Osteocyte (in vitro differentiated cells): Measurements from ENCODE around the gene FIBCD1. TPM values are rescaled to one million over a fixed set of nuclear protein-coding genes. Genes with fewer than 3 reads are reported as not detected.

Experiments used
- DNase-seq: peaks from one replicate; pipeline ENCODE4 v3.0.0; 2021; ENCODE audit warnings: mixed read lengths; ENCODE audit not compliant: unreplicated experiment; ENCODE audit errors: extremely low spot score
- H3K27ac Mint-ChIP-seq: one replicate; pipeline ENCODE4 v1.8.0; 2021; ENCODE audit warnings: mild to moderate bottlenecking, mixed read lengths; ENCODE audit not compliant: unreplicated experiment
- H3K27me3 Mint-ChIP-seq: one replicate; pipeline ENCODE4 v1.8.0; 2021; ENCODE audit warnings: mixed read lengths; ENCODE audit not compliant: unreplicated experiment
- H3K36me3 Mint-ChIP-seq: one replicate; pipeline ENCODE4 v1.8.0; 2021; ENCODE audit warnings: mixed read lengths; ENCODE audit not compliant: unreplicated experiment
- H3K4me1 Mint-ChIP-seq: one replicate; pipeline ENCODE4 v1.8.0; 2021; ENCODE audit warnings: mixed read lengths; ENCODE audit not compliant: unreplicated experiment
- H3K4me3 Mint-ChIP-seq: one replicate; pipeline ENCODE4 v1.8.0; 2021; ENCODE audit warnings: mild to moderate bottlenecking, moderate library complexity, mixed read lengths; ENCODE audit not compliant: unreplicated experiment
- H3K9me3 Mint-ChIP-seq: one replicate; pipeline ENCODE4 v1.8.0; 2021; ENCODE audit warnings: mixed read lengths; ENCODE audit not compliant: unreplicated experiment
- total RNA-seq: library from RNA; stranded (reverse); gene quantifications from 2 replicates; pipeline ENCODE4 v1.2.1, GENCODE V29; 2021
- TF ChIP-seq, protein P1 (sequence below): fragments of 200-600 bp; sonication (generic); IDR thresholded peaks from 2 replicates; pipeline ENCODE4 v1.5.0; 2021; ENCODE audit warnings: antibody characterized with exemption, mild to moderate bottlenecking, moderate library complexity

FIBCD1 gene
- total RNA-seq, 1 donor from 2014 or later = 18.2 TPM

DNA sequence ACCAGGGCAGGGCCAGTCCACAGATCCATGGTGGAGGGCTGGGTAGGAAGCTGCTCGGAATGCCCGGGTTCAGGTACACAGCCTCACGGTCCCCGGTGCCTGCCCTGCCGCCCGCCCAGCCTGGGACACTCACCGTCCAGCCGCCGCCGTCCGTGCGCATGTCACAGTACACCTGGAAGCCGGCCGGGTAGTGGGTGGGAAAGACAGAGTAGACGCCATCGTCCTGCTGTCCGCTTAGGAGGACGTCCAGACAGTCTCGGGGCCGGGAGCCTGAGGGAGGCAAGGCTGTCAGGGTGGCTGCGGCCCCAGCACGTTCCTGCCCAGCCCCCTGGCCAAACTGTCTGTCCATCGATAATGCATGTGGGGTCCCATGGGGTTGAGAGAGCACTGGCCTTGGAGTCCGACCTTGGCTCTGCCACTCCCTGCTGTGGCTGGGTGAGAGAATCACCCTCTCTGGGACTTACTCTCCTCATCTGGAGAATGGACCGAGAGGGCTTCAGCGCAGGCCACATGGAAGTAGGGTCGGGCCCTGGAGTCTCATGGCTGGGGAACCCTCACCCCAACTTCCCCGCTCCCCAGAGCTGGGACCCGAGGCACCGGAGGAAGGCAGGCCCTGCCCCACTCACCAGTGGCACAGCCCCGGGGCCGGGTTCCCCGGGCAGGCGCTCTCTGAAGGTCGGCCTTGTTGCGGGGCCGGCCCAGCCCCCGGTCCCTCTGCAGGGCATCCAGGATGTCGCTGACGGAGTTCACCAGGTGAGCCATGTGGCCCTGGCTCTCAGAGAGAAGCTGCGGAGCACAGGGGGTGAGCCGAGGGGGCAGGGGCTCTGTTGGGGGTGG, 15.2 kb downstream of the FIBCD1 start:
- Mint-ChIP-seq H3K27me3 (peaks cover 10% of the 10 kb centered on the region), H3K27ac (no peak overlapping the region), H3K4me3 (no peak overlapping the region), H3K36me3 (no peaks in the 10 kb centered on the region), H3K4me1 (peaks cover 15% of the 10 kb centered on the region), H3K9me3 (no peaks in the 10 kb centered on the region)
- TF ChIP-seq, protein P1, sequence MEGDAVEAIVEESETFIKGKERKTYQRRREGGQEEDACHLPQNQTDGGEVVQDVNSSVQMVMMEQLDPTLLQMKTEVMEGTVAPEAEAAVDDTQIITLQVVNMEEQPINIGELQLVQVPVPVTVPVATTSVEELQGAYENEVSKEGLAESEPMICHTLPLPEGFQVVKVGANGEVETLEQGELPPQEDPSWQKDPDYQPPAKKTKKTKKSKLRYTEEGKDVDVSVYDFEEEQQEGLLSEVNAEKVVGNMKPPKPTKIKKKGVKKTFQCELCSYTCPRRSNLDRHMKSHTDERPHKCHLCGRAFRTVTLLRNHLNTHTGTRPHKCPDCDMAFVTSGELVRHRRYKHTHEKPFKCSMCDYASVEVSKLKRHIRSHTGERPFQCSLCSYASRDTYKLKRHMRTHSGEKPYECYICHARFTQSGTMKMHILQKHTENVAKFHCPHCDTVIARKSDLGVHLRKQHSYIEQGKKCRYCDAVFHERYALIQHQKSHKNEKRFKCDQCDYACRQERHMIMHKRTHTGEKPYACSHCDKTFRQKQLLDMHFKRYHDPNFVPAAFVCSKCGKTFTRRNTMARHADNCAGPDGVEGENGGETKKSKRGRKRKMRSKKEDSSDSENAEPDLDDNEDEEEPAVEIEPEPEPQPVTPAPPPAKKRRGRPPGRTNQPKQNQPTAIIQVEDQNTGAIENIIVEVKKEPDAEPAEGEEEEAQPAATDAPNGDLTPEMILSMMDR = no peak
- DNase-seq = no peak

DNA sequence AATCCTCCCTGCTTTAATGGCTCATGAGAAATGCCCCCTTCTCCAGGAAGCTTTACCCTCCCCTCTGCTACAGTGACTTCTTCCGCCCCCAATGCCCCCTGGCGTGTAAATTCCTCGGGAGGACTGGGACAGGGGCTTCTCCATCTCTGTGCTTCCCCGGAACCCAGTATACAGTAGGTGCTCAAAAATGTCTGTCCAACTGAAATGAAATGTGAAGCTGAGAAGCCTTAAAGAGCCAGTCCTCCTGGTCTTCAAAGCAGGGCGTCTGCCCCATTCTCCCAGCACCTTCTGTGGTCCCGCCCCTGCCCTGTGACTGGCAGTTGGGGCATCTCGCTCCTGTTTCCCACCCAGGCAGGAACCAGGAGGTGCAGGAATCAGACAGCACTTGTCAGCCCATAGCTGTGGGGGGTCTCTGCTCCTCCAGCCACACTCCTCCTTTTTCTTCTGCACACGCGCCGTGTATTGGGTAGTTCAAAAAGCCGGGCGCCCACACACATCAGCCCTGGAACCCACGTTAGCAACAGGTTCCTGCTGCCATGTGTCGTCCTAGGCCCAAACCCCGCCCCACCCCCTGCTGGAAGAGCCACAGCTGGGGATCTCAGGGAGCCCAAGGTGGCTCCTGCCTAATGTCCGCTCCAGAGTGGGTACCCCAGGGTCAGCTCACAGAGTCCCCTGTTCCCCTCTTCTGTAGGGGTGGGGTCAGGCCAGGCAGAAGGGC, 16.0 kb downstream of the FIBCD1 start:
- H3K27me3 Mint-ChIP-seq = peaks cover 10% of the 10 kb centered on the region
- no peaks in the 10 kb centered on the region for H3K9me3 Mint-ChIP-seq
- H3K27ac Mint-ChIP-seq = no peak overlapping the region
- TF ChIP-seq, protein P1 = no peak
- no peak for DNase-seq
- H3K4me1 Mint-ChIP-seq = peaks cover 10% of the 10 kb centered on the region
- H3K36me3 Mint-ChIP-seq = no peaks in the 10 kb centered on the region
- no peak overlapping the region for H3K4me3 Mint-ChIP-seq

DNA sequence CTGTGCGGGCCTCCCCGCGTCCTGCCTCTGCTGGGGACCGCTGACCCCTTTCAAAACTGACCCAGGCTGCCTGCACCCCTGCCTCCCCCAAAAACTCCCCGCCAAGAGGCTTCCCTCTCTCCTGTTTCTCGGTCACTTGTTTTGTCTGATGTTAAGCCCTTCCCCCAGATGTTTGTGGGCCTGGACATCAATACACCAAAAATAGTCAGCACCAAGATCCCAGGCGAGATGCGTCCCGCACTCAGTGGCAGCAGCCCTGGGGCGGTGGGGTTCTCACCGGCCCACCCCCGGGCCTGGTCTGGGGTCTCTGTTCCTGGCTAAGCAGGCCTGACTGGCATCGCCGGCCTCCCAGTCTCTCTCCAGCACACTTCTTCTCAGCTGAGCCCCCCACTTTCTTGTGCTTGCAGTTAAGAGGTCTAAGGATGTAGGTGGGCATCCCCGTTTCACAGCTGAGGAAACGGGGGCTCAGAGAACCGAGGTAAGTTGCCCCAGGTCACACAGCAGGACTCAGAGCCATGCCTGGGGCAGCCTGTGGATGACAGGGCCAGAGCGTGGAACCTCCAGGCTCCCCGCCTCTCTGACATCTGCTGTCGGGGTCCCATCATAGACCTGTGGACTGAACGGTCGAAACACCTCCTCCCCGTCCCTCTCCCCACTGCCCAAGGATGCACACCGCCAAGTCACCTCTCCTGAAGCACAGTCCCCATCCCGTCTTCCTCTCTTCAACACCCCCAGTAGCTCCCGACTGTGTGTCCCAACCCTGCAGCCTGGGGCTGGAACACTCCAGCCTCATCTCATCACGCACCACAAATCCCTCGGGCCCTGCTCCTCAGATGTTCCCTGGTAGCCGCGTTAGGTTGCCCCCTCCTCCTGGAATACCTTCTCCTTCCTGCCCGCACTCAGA, 16.8 kb downstream of the FIBCD1 start:
- H3K27ac Mint-ChIP-seq = no peak overlapping the region
- DNase-seq = no peak

DNA sequence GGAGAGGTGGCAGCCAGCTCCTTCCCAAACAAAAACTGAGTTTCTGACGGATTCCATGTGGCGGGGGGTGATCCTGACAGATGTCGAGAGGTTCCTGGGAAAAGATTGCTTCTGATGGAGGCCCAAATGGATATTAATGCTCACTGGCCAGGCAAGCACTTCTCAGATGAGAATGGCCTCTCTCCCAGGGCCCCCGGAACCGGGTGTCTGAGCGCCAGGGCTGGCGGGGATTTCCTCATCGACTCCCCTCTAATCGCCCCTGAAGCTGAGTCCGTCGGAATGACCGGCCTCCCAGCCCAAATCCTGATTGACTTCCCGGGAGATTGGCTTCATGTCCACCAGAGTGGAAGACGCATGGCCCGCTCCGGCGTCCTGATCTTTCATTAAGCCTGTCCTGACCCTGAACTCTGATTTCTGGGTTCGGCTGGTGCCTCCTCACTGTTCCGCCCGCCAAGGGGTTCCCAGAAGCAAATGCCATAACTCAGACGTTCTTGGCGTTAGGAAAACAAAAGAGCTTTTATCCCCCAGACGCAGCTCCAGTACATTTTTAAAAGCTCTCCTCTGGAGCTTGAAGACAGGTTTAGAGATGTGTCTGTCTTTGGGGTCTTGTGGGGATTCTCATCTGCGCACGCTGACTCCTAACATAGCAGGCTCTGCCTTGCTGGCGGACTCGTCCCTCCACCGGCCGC, 17.6 kb downstream of the FIBCD1 start:
- H3K27me3 Mint-ChIP-seq = peaks cover 15% of the 10 kb centered on the region
- H3K4me3 Mint-ChIP-seq = no peak overlapping the region
- peaks cover 7% of the 10 kb centered on the region for H3K4me1 Mint-ChIP-seq
- no peaks in the 10 kb centered on the region for H3K9me3 Mint-ChIP-seq
- no peaks in the 10 kb centered on the region for H3K36me3 Mint-ChIP-seq
- DNase-seq = no peak
- H3K27ac Mint-ChIP-seq = no peak overlapping the region
- TF ChIP-seq, protein P1 = no peak

More for the DNA sequence above, 16.8 kb downstream of the FIBCD1 start:
- H3K36me3 Mint-ChIP-seq = no peaks in the 10 kb centered on the region
- peaks cover 7% of the 10 kb centered on the region for H3K4me1 Mint-ChIP-seq
- TF ChIP-seq, protein P1 = no peak
- H3K4me3 Mint-ChIP-seq = no peak overlapping the region
- H3K9me3 Mint-ChIP-seq = no peaks in the 10 kb centered on the region
- peaks cover 11% of the 10 kb centered on the region for H3K27me3 Mint-ChIP-seq
